NCI-H1048 (cell line): Measurements from ENCODE around the gene NAV3.

ENCODE experiments used
- DNase-seq: peaks from one replicate; lab custom pipeline; 2025; lab: John Stamatoyannopoulos, UW

The NAV3 gene

GRCh38 chr12:77928078-77928477 is 97.4 kb downstream of the NAV3 start:
- DNase-seq = no peak

GRCh38 chr12:77932216-77932615 is 101.5 kb downstream of the NAV3 start:
- DNase-seq = no peak

- DNase-seq = no peak
These were observed 107.6 kb downstream of the NAV3 start for GRCh38 chr12:77938301-77938700.

GRCh38 chr12:77940011-77940423 is 109.3 kb downstream of the NAV3 start:
- DNase-seq = no peak

- DNase-seq = no peak
These were observed 109.9 kb downstream of the NAV3 start for GRCh38 chr12:77940567-77940966.

GRCh38 chr12:77941401-77941800 is 110.7 kb downstream of the NAV3 start:
- DNase-seq = no peak

- no peak for DNase-seq
These were observed 112.8 kb downstream of the NAV3 start for GRCh38 chr12:77943466-77943865.

GRCh38 chr12:77946541-77947061 is 115.9 kb downstream of the NAV3 start:
- DNase-seq = no peak

- DNase-seq = no peak
These were observed 116.6 kb downstream of the NAV3 start for GRCh38 chr12:77947330-77947729.

- DNase-seq = no peak
These were observed 117.1 kb downstream of the NAV3 start for GRCh38 chr12:77947746-77948145.

GRCh38 chr12:77949943-77950342 is 119.2 kb downstream of the NAV3 start:
- no peak for DNase-seq

GRCh38 chr12:77953528-77954205 is 123.0 kb downstream of the NAV3 start:
- DNase-seq = no peak

- DNase-seq = no peak
These were observed 123.5 kb downstream of the NAV3 start for GRCh38 chr12:77954206-77954555.

GRCh38 chr12:77957062-77957461 is 126.4 kb downstream of the NAV3 start:
- no peak for DNase-seq

- DNase-seq = no peak
These were observed 133.0 kb downstream of the NAV3 start for GRCh38 chr12:77963576-77964178.

GRCh38 chr12:77965790-77966189 is 135.1 kb downstream of the NAV3 start:
- no peak for DNase-seq

GRCh38 chr12:77968021-77968420 is 137.3 kb downstream of the NAV3 start:
- DNase-seq = no peak

GRCh38 chr12:77968571-77968970 is 137.9 kb downstream of the NAV3 start:
- DNase-seq = no peak

- DNase-seq = no peak
These were observed 142.9 kb downstream of the NAV3 start for GRCh38 chr12:77973579-77973978.

GRCh38 chr12:77974645-77975044 is 144.0 kb downstream of the NAV3 start:
- DNase-seq = no peak

GRCh38 chr12:77979597-77980250 is 149.0 kb downstream of the NAV3 start:
- DNase-seq = no peak

- DNase-seq = no peak
These were observed 150.1 kb downstream of the NAV3 start for GRCh38 chr12:77980782-77981181.

- no peak for DNase-seq
These were observed 153.2 kb downstream of the NAV3 start for GRCh38 chr12:77983859-77984258.
